Colon (tissue), 2 donors: ENCODE measurements around the gene AGMO.

ENCODE experiments used
- FAIRE-seq: peaks from 2 replicates; lab custom pipeline; 2012; peaks lifted over from hg19 to GRCh38; lab: Jason Lieb, UNC
- donor health status: control.
- donor health status: control.

Gene AGMO

DNA sequence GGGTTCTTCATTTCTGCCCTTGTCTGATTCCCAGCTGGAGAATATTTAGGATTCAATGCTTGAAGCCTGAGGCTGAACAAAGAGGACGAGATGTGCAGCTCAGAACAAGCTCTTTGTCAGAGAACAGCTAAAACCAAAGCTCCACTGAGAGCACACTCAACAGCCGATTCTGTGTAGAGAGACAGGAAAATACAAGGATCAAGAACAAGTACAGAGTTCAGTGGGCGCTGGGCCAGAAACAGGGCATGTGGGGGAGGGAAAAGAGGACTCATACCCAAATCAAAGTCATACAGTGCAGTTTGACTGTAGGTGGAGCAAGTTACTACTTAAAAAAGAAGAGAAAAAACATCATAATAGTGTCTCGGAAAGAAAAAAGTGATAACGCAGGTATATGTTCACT, at the start of gene AGMO:
AGMO (minus strand) TSS at position 181 of the 400 bp plus-strand sequence.
- FAIRE-seq: no peak

GRCh38 chr7:15610503-15610902, 48.7 kb upstream of the AGMO start:
- FAIRE-seq: no peak

- FAIRE-seq: no peak
These were observed 47.5 kb upstream of the AGMO start for GRCh38 chr7:15609287-15609686.

DNA sequence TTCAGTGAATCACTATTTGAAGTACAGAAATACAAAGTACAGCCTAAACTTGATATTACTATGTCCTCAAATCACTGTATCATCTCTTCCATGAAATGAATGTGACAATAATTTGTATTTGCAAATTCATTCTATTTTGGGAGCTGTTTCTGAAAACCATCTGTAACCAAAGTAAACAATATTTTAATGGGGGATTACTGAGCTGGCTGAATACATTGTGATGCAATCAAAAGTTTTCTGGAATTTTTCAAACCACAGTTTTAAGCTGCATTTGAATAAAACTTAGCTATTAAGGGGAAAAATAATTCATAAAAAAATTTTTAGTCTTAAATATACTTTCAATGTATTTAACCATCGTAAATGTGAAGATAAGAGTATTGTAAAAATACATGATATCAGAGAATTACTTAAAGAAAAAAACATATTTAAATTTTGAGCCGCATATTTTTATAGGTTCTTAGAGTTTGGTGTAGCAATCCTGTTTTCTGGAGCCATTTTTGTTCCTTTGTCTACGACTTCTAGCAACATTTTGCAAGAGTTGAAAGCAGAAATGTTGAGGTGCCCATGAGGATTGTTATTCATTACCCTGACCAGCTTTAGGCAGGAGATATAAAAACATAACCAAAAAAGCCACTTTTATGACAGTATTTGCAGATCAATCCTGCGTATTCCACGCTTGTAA, 45.9 kb upstream of the AGMO start:
- no peak for FAIRE-seq

DNA sequence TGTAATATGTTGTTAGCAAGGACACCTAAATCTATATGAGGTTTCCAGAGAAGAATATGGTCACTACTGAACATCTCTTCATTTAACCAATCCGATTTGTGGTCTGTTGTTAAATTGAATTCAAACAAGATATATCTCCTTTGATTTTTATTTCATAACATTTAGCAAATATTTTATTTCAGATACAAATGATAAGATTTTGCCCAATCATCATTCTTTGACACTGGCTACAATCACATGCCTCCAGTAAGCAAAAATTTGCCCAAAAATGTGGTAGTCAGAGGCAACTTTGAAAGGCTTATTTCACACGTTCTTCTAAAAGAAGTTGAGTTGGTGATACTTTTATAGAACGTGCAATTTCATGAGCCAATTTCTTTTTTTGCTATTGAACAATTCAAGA, 44.7 kb upstream of the AGMO start:
- FAIRE-seq: no peak

DNA sequence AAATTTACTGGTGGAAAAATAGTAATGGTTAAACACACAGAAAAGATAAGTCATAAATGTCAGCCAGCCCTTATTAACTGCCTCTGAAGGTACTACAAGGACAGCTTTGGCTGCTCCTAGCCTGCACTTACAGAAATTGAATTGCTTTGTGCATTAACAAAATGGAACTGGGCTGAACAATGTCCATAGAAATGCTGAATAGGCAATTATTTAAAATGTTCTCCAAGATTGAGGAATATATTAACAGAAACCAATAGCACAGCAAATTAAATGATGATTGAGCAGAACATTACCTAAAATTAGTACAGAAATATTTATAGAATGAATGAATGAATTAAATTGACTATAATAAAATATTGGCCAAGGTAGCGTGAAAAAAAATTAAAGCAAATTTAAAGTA, 42.4 kb upstream of the AGMO start:
- no peak for FAIRE-seq

DNA sequence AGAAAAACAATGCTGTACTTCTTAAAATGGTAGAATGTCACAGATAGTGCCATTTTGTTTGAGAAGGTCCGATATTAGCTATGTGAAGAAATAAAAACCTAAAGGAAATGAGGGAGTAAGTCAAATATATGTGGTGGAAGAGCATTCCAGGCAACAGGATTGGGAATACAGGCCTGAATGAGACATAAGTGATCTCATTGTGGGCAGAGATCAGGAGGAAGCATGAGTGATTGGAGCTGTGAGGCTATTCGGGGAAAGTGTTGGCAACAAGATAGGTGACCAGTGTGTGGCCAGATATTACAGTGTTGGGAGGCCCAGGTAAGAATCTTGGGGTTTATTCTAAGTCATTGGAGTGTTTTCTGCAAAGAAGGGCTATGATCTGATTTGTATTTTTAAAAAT, 41.3 kb upstream of the AGMO start:
- no peak for FAIRE-seq

DNA sequence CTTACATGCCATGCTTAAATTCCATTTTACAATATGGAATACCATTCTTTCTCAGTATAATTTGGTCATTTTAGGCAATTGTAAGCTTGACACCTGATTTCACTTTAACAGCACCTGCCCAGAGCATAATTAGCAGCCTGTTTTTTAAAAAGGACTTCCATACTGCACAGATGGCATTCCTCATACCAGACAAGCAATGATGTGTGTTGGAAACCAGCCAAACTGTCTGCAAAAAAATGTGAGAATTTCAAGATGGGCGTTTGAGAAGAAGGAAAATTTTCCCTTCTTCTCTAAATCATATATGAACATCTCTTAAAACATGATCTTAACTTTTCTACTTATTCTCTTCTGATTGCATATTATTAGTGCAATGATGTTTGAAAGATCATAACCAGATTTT, 40.4 kb upstream of the AGMO start:
- FAIRE-seq: no peak

DNA sequence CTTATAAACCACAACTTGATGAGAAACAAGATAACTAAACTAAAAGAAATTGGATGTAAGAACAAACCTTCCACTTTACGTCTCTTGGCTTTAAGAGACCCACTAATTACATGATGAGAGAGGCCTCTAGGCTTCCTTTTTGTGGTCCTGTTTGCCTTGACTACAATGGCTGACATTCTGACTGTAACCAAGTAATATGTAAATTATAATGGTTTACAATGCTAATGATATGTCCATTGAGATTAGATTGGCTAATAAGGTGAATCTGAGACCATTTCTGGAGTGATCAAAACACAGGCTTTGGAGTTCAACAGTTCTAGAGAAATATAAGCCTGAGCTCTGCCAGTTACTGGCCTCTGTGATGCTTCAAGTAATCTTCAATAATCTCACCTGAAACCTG, 39.4 kb upstream of the AGMO start:
- FAIRE-seq: no peak

DNA sequence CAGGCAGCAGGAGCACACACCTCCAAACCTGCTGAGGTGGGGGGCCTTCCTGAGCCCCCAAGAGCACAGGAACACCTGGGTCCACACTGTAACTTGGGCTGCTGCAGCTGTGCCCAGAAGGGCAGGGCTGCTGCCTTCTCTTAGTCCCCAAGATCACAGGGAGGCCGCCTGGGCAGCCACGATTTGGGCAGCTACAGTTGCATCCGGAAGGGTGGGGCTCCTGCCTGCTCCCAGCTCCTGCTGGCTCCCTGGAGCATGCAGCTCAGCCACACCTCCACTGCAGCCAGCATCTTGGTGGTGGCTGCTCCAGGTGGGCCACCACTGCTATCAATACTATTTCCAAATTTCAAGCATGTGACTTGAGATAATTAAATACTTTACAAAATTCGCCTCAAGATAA, 38.5 kb upstream of the AGMO start:
- FAIRE-seq: no peak

DNA sequence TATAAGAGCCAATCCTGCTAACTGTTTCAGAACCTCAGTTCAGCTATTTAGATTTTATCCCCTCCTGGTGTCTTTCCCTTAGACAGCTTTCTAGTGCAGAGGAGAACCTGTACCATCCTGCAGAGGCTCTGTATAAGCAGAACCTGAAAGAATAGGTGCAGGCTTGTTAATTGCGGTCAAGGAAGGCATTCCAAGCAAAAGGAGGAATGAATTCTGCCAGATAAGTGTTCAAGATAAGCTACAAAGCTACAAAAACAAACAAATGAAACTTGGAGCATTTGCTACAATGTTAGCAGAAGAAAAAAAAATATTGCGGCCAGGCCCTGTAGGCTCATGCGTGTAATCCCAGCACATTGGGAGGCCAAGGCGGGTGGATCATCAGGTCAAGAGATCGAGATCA, 32.6 kb upstream of the AGMO start:
- no peak for FAIRE-seq

- FAIRE-seq: no peak
These were observed 31.6 kb upstream of the AGMO start for GRCh38 chr7:15593382-15593781.

- FAIRE-seq: no peak
These were observed 24.5 kb upstream of the AGMO start for GRCh38 chr7:15586266-15586665.

- no peak for FAIRE-seq
These were observed 22.8 kb upstream of the AGMO start for GRCh38 chr7:15584575-15584974.

DNA sequence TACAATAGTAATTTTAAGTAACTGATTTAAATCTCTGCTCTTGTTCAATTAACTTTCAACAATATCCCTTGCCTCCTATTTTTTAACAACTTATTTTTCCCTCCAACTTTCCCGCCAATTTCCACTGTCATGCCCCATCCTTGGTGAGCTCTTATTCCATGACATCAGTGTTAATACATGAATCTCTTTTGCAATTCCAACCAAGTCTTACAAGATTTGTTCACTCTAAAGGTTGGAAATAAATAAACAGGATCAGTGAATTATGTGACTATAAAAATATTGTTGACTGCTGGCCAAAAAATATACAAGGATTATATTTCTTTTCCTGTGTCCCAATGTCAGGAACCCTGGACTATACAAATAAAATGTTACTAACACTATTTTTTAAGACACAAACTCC, 21.0 kb upstream of the AGMO start:
- no peak for FAIRE-seq

GRCh38 chr7:15581352-15581951, 19.6 kb upstream of the AGMO start:
- FAIRE-seq: no peak

- FAIRE-seq: no peak
These were observed 19.0 kb upstream of the AGMO start for GRCh38 chr7:15580604-15581351.

GRCh38 chr7:15577600-15577999, 15.8 kb upstream of the AGMO start:
- no peak for FAIRE-seq

DNA sequence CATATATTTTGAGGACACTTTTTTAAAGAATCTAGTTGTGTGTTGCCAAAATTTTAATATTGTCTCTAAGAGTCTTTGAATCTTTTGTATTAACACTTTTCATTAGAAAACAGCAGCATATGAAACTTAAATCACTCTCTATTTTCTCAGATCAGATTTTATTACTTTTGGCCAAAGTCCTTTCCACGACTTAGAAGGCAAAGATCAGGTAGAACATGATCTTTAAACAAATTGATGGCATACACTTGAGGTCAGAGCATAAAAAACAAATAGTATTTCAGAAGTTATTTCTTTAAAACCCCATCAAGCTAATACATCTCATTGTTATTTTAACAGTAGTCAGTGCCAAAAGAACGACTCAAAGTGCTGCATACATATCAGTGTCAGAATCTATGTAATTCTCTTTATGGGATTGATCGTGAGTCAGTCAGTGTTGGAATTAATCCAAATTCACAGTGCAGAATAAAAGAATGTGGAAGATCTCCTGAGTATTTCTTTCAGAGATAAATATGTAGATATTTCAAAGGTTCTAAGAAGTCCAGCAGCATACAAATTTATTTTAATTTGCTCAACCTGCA, 9.6 kb upstream of the AGMO start:
- peak; percentile 45 for FAIRE-seq

GRCh38 chr7:15567652-15568051, 5.8 kb upstream of the AGMO start:
- no peak for FAIRE-seq

DNA sequence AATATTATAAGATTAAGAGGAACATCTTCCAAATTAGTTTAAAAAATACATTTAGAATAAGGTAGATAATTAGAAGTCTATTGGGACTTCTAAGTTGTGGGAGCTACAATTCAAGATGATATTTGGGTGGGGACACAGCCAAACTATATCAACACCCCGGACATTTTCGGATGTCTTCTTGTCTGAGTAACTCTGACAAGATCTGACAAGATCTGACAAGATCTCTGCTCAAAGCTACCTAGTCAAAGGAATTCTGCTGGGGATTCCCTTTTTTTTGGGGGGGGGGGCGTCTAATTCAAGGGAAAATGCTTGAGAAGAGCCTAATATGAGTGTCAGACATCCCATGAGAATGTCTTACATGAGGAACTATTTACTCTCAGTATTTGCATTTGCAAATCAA, 5.2 kb upstream of the AGMO start:
- no peak for FAIRE-seq

DNA sequence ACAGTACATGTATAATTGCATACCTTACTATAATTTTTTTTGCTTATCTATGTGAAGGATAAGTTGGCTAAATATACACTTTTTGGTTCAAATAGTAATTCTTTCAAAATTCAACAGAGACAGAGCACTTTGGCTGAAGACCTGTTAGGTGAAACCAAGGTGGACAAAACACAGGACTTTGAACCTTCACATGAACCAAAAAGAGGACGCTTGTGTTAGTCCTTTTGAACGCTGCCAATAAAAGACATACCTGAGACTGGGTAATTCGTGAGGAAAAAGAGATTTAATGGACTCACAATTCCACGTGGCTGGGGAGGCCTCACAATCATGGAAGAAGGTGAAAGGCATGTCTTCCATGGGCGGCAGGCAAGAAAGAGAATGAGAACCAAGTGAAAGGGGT, 4.7 kb upstream of the AGMO start:
- FAIRE-seq: no peak

DNA sequence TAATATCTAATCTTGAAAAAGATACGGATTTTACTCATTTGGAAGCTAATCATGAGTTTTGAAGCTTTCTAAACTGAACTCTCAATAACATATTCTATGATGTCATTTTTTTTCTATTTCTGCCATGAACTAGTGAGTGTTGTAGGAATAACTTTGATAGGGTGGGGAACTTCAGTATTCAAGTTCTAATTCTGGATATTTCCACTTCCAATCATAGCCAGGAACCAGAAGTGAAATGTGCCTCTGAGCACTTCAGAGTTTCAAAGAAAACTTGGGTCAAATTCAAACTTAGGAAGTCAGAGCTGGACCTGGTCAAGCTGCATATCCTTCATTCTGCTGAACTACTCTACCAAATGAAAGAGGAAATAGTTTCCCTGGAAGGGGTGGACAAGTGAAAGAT, 847 bp downstream of the AGMO start:
- FAIRE-seq: no peak
